Neural progenitor cell (in vitro differentiated cells): ENCODE measurements around the gene NCBP3.

ENCODE experiments used
- EZH2phosphoT487 ChIP-seq: fragments of 200-600 bp; sonication (generic); IDR thresholded peaks from 2 replicates; pipeline ENCODE4 v1.6.1; 2017; ENCODE audit warnings: antibody characterized with exemption
- TF ChIP-seq, protein P1 (sequence below): fragments of 200-600 bp; sonication (generic); IDR thresholded peaks from 2 replicates; pipeline ENCODE4 v1.5.1; 2017; ENCODE audit warnings: antibody characterized with exemption, mild to moderate bottlenecking

DNA sequence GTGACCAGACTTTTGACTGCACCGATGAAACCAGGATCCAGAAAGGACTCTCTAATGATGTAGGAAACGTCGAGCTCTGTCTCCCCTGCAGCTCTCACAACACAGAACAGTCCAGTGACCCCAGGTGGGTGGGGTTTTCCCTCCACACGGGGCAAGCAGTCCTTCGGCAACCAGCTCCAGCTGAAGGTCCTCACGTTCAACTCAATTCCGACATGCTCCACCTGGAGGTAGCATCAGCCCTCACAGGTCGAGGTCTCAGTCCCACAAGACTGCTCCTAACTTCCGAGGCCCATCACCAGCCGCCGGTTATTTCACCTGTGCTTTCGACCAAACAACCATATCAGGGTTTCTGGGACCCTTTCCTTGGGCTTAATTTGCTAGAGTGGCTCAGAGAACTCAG is 73.3 kb downstream of the NCBP3 start:
- TF ChIP-seq, protein P1, sequence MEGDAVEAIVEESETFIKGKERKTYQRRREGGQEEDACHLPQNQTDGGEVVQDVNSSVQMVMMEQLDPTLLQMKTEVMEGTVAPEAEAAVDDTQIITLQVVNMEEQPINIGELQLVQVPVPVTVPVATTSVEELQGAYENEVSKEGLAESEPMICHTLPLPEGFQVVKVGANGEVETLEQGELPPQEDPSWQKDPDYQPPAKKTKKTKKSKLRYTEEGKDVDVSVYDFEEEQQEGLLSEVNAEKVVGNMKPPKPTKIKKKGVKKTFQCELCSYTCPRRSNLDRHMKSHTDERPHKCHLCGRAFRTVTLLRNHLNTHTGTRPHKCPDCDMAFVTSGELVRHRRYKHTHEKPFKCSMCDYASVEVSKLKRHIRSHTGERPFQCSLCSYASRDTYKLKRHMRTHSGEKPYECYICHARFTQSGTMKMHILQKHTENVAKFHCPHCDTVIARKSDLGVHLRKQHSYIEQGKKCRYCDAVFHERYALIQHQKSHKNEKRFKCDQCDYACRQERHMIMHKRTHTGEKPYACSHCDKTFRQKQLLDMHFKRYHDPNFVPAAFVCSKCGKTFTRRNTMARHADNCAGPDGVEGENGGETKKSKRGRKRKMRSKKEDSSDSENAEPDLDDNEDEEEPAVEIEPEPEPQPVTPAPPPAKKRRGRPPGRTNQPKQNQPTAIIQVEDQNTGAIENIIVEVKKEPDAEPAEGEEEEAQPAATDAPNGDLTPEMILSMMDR, result no peak
- TF ChIP-seq EZH2phosphoT487, result no peak
